GM12878 (cell line): ENCODE measurements around the gene MLF1. TPM values are rescaled to one million over a fixed set of nuclear protein-coding genes. Genes with fewer than 3 reads are reported as not detected.

Experiments
- ATAC-seq: fragments of 200-7000 bp; cut with Tn5 transposase; 3 replicates; pipeline ENCODE4 v1.9.1; 2020; ENCODE audit warnings: mild to moderate bottlenecking, moderate library complexity
- BruUV-seq: library from RNA; stranded (reverse); fragments of 400-500 nt; replicated peaks from 2 replicates; lab custom pipeline; 2021; lab: Mats Ljungman, UMichigan
- CTCF ChIA-PET: fragments of 300-600 bp; sonication (Branson Sonifier 250); formaldehyde crosslinking; extraction: SDS; loops from one replicate; lab custom pipeline; 2021; ENCODE audit warnings: inconsistent platforms; lab: Yijun Ruan, JAX
- POLR2A ChIA-PET: fragments of 350-600 bp; formaldehyde crosslinking; extraction: SDS; loops from one replicate; lab custom pipeline; 2021; ENCODE audit warnings: inconsistent platforms; lab: Charles Lee
- RAD21 ChIA-PET: fragments of 300-600 bp; sonication (Branson Sonifier 250); formaldehyde crosslinking; loops from one replicate; lab custom pipeline; 2023; ENCODE audit warnings: antibody characterized with exemption; ENCODE audit not compliant: unreplicated experiment; lab: Charles Lee
- SMC1A ChIA-PET: fragments of 300-600 bp; sonication (Branson Sonifier 250); formaldehyde crosslinking; loops from one replicate; lab custom pipeline; 2023; ENCODE audit not compliant: unreplicated experiment, uncharacterized antibody; lab: Charles Lee
- DNase-seq: peaks from one replicate; pipeline ENCODE4 v3.0.0-alpha.2; 2011; ENCODE audit warnings: low read depth, low spot score
- FAIRE-seq: peaks from 3 replicates; lab custom pipeline; 2011; peaks lifted over from hg19 to GRCh38; lab: Jason Lieb, UNC
- H2AFZ ChIP-seq: 2 replicates; pipeline ENCODE4 v1.6.0; 2011; ENCODE audit warnings: low read depth, low read length, control low read depth; ENCODE audit not compliant: control insufficient read depth
- H3K27ac ChIP-seq: 2 replicates; pipeline ENCODE4 v1.5.1; 2011; ENCODE audit warnings: control low read depth; ENCODE audit not compliant: control insufficient read depth, insufficient read depth
- H3K27me3 ChIP-seq, 2 experiments: replicated peaks in 1 of 2; 2 replicates each; pipeline versions ENCODE4 v1.6.0 to v1.6.1; 2011; ENCODE audit warnings: low read length in 1 of 2; ENCODE audit not compliant: control insufficient read depth in 2 of 2, insufficient read depth in 2 of 2
- H3K36me3 ChIP-seq, 2 experiments: 2 replicates each; pipeline ENCODE4 v1.5.1; 2011; ENCODE audit warnings: low read length in 1 of 2; ENCODE audit not compliant: control insufficient read depth in 2 of 2, insufficient read depth in 2 of 2
- H3K4me1 ChIP-seq: 2 replicates; pipeline ENCODE4 v1.6.1; 2011; ENCODE audit warnings: mild to moderate bottlenecking, low read length, moderate library complexity, mixed read lengths; ENCODE audit not compliant: control insufficient read depth, insufficient read depth
- H3K4me2 ChIP-seq: 2 replicates; pipeline ENCODE4 v1.6.0; 2011; ENCODE audit warnings: control low read depth; ENCODE audit not compliant: control insufficient read depth, insufficient read depth
- H3K4me3 ChIP-seq: fragments of 200-600 bp; sonication (generic); 2 replicates; pipeline ENCODE4 v1.5.1; 2016
- H3K79me2 ChIP-seq: 2 replicates; pipeline ENCODE4 v1.6.0; 2011; ENCODE audit warnings: low read length; ENCODE audit not compliant: control insufficient read depth, insufficient read depth
- H3K9ac ChIP-seq: 2 replicates; pipeline ENCODE4 v1.8.0; 2011; ENCODE audit warnings: low read length, control low read depth, mixed read lengths; ENCODE audit not compliant: control insufficient read depth, insufficient read depth
- H3K9me3 ChIP-seq: replicated peaks from 3 replicates; pipeline ENCODE4 v1.5.1; 2011; ENCODE audit warnings: mild to moderate bottlenecking, low read length; ENCODE audit not compliant: control insufficient read depth, insufficient read depth
- H4K20me1 ChIP-seq: 2 replicates; pipeline ENCODE4 v1.6.0; 2011; ENCODE audit not compliant: control insufficient read depth, insufficient read depth
- ATF7 ChIP-seq: fragments of 450-650 bp; IDR thresholded peaks from 2 replicates; pipeline ENCODE4 v1.6.1; 2016; ENCODE audit warnings: low read depth, mild to moderate bottlenecking
- E2F4 ChIP-seq: IDR thresholded peaks from 2 replicates; pipeline ENCODE4 v1.6.1; 2012; ENCODE audit warnings: low read depth, low read length, improper control_type of control experiment
- ESRRA ChIP-seq: IDR thresholded peaks from 2 replicates; pipeline ENCODE4 v1.6.1; 2012; ENCODE audit warnings: mild to moderate bottlenecking, low read length, improper control_type of control experiment
- ETV6 ChIP-seq, 2 experiments: fragments of 450-650 bp in 1 of 2; IDR thresholded peaks in 1 of 2; conservative IDR thresholded peaks in 1 of 2; 2 replicates each; pipeline ENCODE4 v1.6.1; 2014; ENCODE audit warnings: antibody characterized with exemption in 1 of 2, borderline replicate concordance in 1 of 2, low read depth in 1 of 2, mild to moderate bottlenecking in 1 of 2, moderate library complexity in 1 of 2
- FOXK2 ChIP-seq: fragments of 450-650 bp; IDR thresholded peaks from 2 replicates; pipeline ENCODE4 v1.6.1; 2017; ENCODE audit warnings: mild to moderate bottlenecking, moderate library complexity
- FOXM1 ChIP-seq: IDR thresholded peaks from 2 replicates; pipeline ENCODE4 v1.6.1; 2012; ENCODE audit warnings: low read depth, mild to moderate bottlenecking, inconsistent platforms, low read length, moderate library complexity
- MLLT1 ChIP-seq: fragments of 450-650 bp; IDR thresholded peaks from 2 replicates; pipeline ENCODE4 v1.6.1; 2016; ENCODE audit warnings: mild to moderate bottlenecking
- NR2C1 ChIP-seq: fragments of 450-650 bp; IDR thresholded peaks from 2 replicates; pipeline ENCODE4 v1.6.1; 2017; ENCODE audit warnings: antibody characterized with exemption, mild to moderate bottlenecking, moderate library complexity
- NR2F1 ChIP-seq: fragments of 450-650 bp; conservative IDR thresholded peaks from 2 replicates; pipeline ENCODE4 v1.6.1; 2017; ENCODE audit warnings: mild to moderate bottlenecking
- PML ChIP-seq: IDR thresholded peaks from 2 replicates; pipeline ENCODE4 v1.6.1; 2012; ENCODE audit warnings: low read length, inconsistent platforms
- SKIL ChIP-seq: fragments of 450-650 bp; IDR thresholded peaks from 2 replicates; pipeline ENCODE4 v1.6.1; 2017; ENCODE audit warnings: mild to moderate bottlenecking, low read depth, inconsistent platforms; ENCODE audit not compliant: poor library complexity, severe bottlenecking
- SMAD1 ChIP-seq: fragments of 450-650 bp; IDR thresholded peaks from 2 replicates; pipeline ENCODE4 v1.6.1; 2018; ENCODE audit warnings: mild to moderate bottlenecking, low read depth; ENCODE audit not compliant: partially characterized antibody
- SREBF1 ChIP-seq: IDR thresholded peaks from 2 replicates; pipeline ENCODE4 v1.6.1; 2012; ENCODE audit warnings: mild to moderate bottlenecking, low read length
- USF2 ChIP-seq: IDR thresholded peaks from 2 replicates; pipeline ENCODE4 v1.6.1; 2011; ENCODE audit warnings: low read depth, low read length, improper control_type of control experiment, borderline replicate concordance
- WGBS: methylation state at CpG from one replicate; pipeline ENCODE4 v1.1.6; 2016; ENCODE audit warnings: low lambda C conversion rate; ENCODE audit not compliant: insufficient replicate concordance, insufficient coverage; ENCODE audit errors: missing lambda C conversion rate; 5-methylcytosine and 5-hydroxymethylcytosine counted together
- in situ Hi-C: fragments of 300-500 bp; cut with MboI; formaldehyde crosslinking; loops from 9 replicates; pipeline ENCODE4 v1.14.3; 2018; ENCODE audit warnings: mixed read lengths
- intact Hi-C: fragments of 100-400 bp; cut with micrococcal nuclease; formaldehyde crosslinking; loops from one replicate; pipeline ENCODE4 v1.14.2; 2022; ENCODE audit not compliant: unreplicated experiment
- polyA plus RNA-seq, 11 experiments: library from polyadenylated mRNA; depleted of rRNA in 4 of 11; unstranded in 6 of 11; stranded (reverse) in 5 of 11; fragments of >200 nt; fragmentation: Nextera tagmentation in 4 of 11; fragmentation: Illumina TruSeq in 1 of 11; extraction: Ambion mirVana in 4 of 11; extraction: Trizol in 1 of 11; gene quantifications; 1 replicate in 1 of 11; 2 replicates in 10 of 11; pipeline versions ENCODE4 v1.2.1 to v1.2.3, GENCODE V29; 2011 to 2016; ENCODE audit warnings: inconsistent platforms in 2 of 11, missing spikeins in 2 of 11, low read depth in 1 of 11
- total RNA-seq, 4 experiments: library from RNA; depleted of rRNA in 3 of 4; stranded (reverse); fragments of >200 nt in 3 of 4; fragmentation: Illumina TruSeq in 1 of 4; extraction: Trizol in 1 of 4; gene quantifications; 2 replicates each; pipeline versions ENCODE4 v1.2.1 to v1.2.3, GENCODE V29; 2013 to 2021

Gene MLF1
- total and polyA plus RNA-seq, 10 of the 15 experiments (the other 5 are each of a cell fraction or from before 2014, with no cell fraction given), result 0.19 to 0.69 (median 0.40) TPM; not detected in 2

GRCh38 chr3:158560979-158561378 is 10.0 kb upstream of the MLF1 start:
- H3K36me3 ChIP-seq, result no peaks in the 10 kb centered on the region
- no peaks in the 10 kb centered on the region; the same call in 2 of the 3 replicates for H3K9me3 ChIP-seq
- H3K27me3 ChIP-seq, result no peaks in the 10 kb centered on the region; a peak in 1 of 4 replicates
- no peak overlapping the region for H3K4me3 ChIP-seq
- intact Hi-C loops (no loop called here), in situ Hi-C loops (no loop called here)
- no peak overlapping the region for H3K4me2 ChIP-seq
- ChIA-PET CTCF (interaction anchor here (1.1 to 1.3 kb wide), 2 partner anchors 9 to 29 kb away, joined by 3 to 4 read pairs; no protein-coding TSS in a partner anchor), RAD21 (no interaction called here), POLR2A (interaction anchor here (0.7 kb wide), 1 partner anchor 9 kb away, joined by 3 read pairs; no protein-coding TSS in a partner anchor), SMC1A (no interaction called here)
- DNase-seq (no peak), FAIRE-seq (no peak), ATAC-seq (no peak)
- WGBS, result 100% methylated on average over 1 of the region's 1 CpG
- TF ChIP-seq NR2F1 (no peak), FOXM1 (no peak), ETV6 (conservative IDR thresholded peaks at IDR 0.05 in 1 of 2, IDR thresholded peaks at IDR 0.05 in 1 of 2; ENCODE audit: borderline replicate concordance in 1 of 2, low read depth in 1 of 2) (no peak), MLLT1 (no peak), USF2 (no peak), SMAD1 (no peak), ESRRA (no peak), NR2C1 (no peak), FOXK2 (no peak), E2F4 (no peak), PML (no peak), SKIL (no peak), SREBF1 (no peak), ATF7 (no peak)
- H3K27ac ChIP-seq, result no peak overlapping the region
- H2AFZ ChIP-seq, result no peak overlapping the region
- no peaks in the 10 kb centered on the region for H4K20me1 ChIP-seq
- no peaks in the 10 kb centered on the region for H3K79me2 ChIP-seq
- no peaks in the 10 kb centered on the region for H3K4me1 ChIP-seq
- H3K9ac ChIP-seq, result no peak overlapping the region
- no TSS peak for BruUV-seq
